PC-9 (cell line): ENCODE data around the gene DEAF1.

Source experiments
- CTCF ChIP-seq: fragments of 200-600 bp; sonication (generic); conservative IDR thresholded peaks from 2 replicates; pipeline ENCODE4 v1.6.1; 2017; ENCODE audit warnings: mixed run types, antibody characterized with exemption, mild to moderate bottlenecking, moderate library complexity
- EZH2 ChIP-seq: fragments of 200-600 bp; sonication (generic); IDR thresholded peaks from 2 replicates; pipeline ENCODE4 v1.8.0; 2017; ENCODE audit warnings: antibody characterized with exemption, low read depth

GRCh38 chr11:659532-660085 is 35.4 kb downstream of the DEAF1 start:
- TF ChIP-seq CTCF (no peak), EZH2 (no peak)
